Fibroblast of pulmonary artery (primary cell): Measurements from ENCODE around the gene TBRG1.

ENCODE experiments used
- DNase-seq: peaks from one replicate; pipeline ENCODE4 v3.0.0-alpha.2; 2010; ENCODE audit warnings: low read depth
- H3K4me3 ChIP-seq: replicated peaks from 2 replicates; pipeline ENCODE4 v1.5.1; 2011; ENCODE audit warnings: low read depth, mild to moderate bottlenecking, control low read depth, low read length, moderate library complexity
- TF ChIP-seq, protein P1 (sequence below): IDR thresholded peaks from 2 replicates; pipeline ENCODE4 v1.5.1; 2011; ENCODE audit warnings: mild to moderate bottlenecking, control low read depth, low read length, inconsistent platforms; ENCODE audit errors: missing control alignments

TBRG1 gene

DNA sequence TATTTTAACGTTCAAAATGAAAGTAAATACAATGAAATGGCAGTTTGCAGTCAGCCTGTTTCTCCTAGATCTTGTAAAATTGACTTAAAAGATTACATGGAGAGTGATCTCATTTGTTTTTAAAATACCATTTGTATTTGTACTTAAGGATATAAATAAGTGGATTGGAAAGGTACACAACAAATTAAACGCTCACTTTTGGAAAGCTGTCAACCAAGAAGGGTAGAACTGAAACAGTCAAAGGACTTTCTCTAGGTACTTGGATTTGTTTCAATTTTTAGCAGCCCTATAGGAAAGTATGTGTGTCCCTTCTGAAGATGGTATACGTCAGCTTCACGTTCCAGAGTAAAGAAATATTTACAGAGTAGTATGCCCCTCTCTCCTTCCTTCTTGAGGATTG is 7.3 kb downstream of the TBRG1 start:
- no peak for DNase-seq
- H3K4me3 ChIP-seq = no peak overlapping the region

DNA sequence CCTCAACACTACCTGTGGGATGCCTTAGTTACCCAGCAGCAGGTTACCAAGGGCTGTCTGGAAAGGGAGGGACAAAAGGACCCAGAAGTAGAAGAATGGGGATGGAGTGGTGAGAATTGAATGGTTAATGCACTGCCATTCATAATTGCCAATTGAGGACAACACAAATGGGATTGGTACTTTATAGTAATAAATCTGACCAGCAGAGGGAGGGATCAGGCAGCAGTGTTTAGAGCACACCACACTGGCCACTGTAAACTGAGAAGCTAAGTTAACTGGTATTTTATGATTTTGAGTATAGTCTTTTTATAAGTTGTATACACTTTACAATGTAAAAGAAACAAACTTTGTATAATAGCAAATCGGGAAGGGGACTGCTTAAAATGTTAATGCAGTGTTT is 10.7 kb downstream of the TBRG1 start:
- no peak overlapping the region for H3K4me3 ChIP-seq
- TF ChIP-seq, protein P1, sequence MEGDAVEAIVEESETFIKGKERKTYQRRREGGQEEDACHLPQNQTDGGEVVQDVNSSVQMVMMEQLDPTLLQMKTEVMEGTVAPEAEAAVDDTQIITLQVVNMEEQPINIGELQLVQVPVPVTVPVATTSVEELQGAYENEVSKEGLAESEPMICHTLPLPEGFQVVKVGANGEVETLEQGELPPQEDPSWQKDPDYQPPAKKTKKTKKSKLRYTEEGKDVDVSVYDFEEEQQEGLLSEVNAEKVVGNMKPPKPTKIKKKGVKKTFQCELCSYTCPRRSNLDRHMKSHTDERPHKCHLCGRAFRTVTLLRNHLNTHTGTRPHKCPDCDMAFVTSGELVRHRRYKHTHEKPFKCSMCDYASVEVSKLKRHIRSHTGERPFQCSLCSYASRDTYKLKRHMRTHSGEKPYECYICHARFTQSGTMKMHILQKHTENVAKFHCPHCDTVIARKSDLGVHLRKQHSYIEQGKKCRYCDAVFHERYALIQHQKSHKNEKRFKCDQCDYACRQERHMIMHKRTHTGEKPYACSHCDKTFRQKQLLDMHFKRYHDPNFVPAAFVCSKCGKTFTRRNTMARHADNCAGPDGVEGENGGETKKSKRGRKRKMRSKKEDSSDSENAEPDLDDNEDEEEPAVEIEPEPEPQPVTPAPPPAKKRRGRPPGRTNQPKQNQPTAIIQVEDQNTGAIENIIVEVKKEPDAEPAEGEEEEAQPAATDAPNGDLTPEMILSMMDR = peak; percentile 40
- peak; percentile 30 for DNase-seq

More for the DNA sequence above, 7.3 kb downstream of the TBRG1 start:
- TF ChIP-seq, protein P1 = no peak

DNA sequence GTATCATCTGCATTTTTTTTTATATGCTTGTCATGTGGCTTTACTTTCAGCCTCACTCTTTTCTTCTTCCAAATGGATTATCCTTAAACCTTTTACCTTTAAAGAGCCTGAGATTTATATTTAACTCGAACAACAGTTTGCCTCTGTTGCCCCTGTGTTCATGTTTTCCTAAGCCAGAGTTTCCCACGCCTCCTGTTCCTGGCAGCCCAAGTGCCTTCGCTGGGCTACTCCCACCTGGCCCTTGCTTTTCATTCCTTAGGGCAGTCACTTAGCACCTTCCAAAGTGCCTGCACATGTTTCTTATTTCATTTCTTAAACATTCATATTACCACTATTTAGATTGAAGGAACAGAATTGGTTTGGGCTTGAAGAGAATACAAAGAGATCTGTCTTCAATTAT is 13.3 kb downstream of the TBRG1 start:
- H3K4me3 ChIP-seq = no peak overlapping the region
- TF ChIP-seq, protein P1 = no peak
- no peak for DNase-seq

DNA sequence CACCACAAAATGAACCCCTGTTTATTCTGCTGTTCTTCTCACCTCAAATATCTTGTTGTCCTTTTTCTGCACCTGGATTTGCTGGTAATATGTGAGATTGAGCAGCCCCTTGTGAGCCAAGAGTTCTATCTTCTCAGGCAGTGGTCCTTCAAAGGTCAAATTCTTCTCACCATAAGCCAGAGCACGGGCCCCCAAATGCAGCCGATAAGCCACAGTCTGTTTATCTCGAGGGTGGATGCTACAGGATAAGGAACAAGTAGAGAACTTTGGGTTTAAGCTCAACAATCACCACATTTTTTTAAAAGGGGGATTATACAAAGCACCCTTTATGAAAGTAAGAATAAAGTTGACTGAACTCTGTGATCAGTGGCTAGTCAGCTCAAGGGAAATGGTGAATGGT is 15.8 kb downstream of the TBRG1 start:
- no peak overlapping the region for H3K4me3 ChIP-seq
- TF ChIP-seq, protein P1 = no peak
- DNase-seq = no peak

DNA sequence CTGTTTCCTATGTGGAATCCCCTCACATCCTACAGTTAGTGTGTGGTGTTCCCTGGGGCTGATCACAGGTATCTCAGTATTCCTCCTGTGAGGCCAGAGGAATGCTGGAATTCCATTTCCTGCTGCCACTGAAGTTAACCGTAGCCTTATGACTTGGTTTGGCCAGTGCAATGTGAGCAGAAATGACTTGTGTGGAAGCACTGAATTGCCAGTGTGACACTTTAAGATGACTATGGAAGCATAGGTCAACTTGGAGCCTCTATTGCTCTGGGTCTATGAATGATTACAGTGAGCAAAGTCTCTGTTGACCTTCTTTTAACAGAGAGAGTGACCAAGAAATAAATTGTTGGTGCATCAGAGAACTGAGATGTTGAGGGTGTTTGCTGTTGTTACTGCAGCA is 16.5 kb downstream of the TBRG1 start:
- TF ChIP-seq, protein P1 = no peak
- DNase-seq = no peak
- no peak overlapping the region for H3K4me3 ChIP-seq

DNA sequence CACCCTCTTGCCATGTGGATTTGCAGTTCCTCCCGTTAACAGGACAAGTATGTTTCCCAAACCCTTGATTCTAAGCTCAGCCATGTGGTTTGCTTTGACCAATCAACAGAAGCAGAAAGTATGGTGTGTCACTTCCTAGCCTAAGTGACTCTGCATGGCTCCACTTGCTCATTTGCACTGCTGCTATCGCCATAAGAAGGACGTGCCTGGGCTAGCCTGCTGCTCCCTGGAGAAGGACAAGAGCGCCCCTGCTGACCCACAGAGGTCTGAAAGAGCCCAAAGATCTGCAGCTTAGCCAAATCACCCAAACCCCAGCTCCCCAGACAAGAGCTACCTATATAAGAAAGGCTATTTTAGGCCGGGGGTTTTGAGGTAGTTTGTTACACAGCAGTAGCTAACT is 18.0 kb downstream of the TBRG1 start:
- TF ChIP-seq, protein P1 = no peak
- DNase-seq = no peak
- no peak overlapping the region for H3K4me3 ChIP-seq

DNA sequence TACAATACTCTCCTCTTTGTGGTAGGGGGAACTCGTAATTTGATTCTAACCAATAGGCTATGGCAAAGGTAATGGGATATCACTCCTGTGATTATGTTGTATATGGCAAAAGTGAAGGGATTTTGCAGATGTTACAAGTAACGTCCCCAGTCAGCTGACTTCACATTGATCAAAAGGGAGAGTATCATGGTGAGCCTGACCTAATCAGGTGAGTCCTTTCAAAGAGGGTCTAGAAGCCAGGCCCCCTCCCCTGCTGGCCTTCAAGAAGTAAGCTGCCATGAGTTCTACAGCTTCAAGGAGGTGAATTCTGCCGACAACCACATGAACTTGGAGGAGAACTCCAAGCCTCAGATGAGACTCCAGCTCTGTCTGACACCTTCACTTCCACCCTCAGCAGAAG is 20.0 kb downstream of the TBRG1 start:
- TF ChIP-seq, protein P1 = no peak

More for the DNA sequence above, 20.0 kb downstream of the TBRG1 start:
- H3K4me3 ChIP-seq = no peak overlapping the region
- DNase-seq = no peak
